ENCODE data around the gene LCN12. TPM values are rescaled to one million over a fixed set of nuclear protein-coding genes. Genes with fewer than 3 reads are reported as not detected.

Gene LCN12
- polyA plus RNA-seq, 1 donor from 2014 or later = 2.9 TPM

DNA sequence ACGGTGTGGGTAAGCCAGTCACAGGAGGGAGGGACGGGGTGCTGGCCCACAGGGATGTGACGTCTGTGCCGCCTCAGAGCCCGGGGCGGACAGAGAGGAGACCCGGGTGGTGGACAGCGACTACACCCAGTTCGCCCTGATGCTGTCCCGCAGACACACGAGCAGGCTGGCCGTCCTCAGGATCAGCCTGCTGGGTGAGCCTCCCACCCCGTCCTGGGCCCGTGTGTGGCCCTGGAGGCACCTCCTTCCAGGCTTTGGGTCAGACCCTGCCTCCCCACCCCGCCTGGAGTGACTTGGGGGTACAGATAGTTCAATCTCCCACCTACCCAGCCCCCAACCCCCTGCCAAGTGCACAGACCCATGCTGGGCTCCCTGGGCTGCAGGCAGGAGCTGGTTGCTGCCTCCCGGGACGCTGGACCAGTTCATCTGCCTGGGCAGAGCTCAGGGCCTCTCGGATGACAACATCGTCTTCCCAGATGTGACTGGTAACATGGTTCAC is 1.7 kb downstream of the LCN12 start:
- Histone ChIP-seq H3F3A (ENCODE audit: insufficient read depth, low read length, poor library complexity, severe bottlenecking) (no peaks in the 10 kb centered on the region), H3K4me2 (ENCODE audit: low read length) (no peak overlapping the region), H3K4me3 (ENCODE audit: low read length) (no peak overlapping the region), H3K9ac (ENCODE audit: low read length) (no peak overlapping the region), H3K27ac (ENCODE audit: low read length) (no peak overlapping the region), H3K36me3 (ENCODE audit: insufficient read depth, low read length) (no peaks in the 10 kb centered on the region), H2AFZ (ENCODE audit: low read depth, low read length) (no peak overlapping the region), H3K79me2 (replicated peaks; ENCODE audit: insufficient read depth, low read length) (no peaks in the 10 kb centered on the region), H4K20me1 (ENCODE audit: insufficient read depth) (no peaks in the 10 kb centered on the region), H3K9me2 (ENCODE audit: insufficient read depth, low read length) (no peaks in the 10 kb centered on the region), H3K27me3 (ENCODE audit: insufficient read depth, low read depth, low read length) (no peaks in the 10 kb centered on the region), H3K9me3 (ENCODE audit: low read length) (no peaks in the 10 kb centered on the region)
- TF ChIP-seq EP300 (conservative IDR thresholded peaks at IDR 0.05; ENCODE audit: poor library complexity, severe bottlenecking) = no peak
- no peak for TF ChIP-seq POLR2AphosphoS5 (IDR thresholded peaks at IDR 0.05)
- TF ChIP-seq TAF1 (IDR thresholded peaks at IDR 0.05; ENCODE audit: low read depth) = no peak
- no peak for TF ChIP-seq MXI1 (conservative IDR thresholded peaks at IDR 0.05; ENCODE audit: poor library complexity, severe bottlenecking)
- TF ChIP-seq EZH2 (IDR thresholded peaks at IDR 0.05; ENCODE audit: borderline replicate concordance, insufficient read depth, low read length, poor library complexity, severe bottlenecking) = no peak
- TF ChIP-seq, protein P1, sequence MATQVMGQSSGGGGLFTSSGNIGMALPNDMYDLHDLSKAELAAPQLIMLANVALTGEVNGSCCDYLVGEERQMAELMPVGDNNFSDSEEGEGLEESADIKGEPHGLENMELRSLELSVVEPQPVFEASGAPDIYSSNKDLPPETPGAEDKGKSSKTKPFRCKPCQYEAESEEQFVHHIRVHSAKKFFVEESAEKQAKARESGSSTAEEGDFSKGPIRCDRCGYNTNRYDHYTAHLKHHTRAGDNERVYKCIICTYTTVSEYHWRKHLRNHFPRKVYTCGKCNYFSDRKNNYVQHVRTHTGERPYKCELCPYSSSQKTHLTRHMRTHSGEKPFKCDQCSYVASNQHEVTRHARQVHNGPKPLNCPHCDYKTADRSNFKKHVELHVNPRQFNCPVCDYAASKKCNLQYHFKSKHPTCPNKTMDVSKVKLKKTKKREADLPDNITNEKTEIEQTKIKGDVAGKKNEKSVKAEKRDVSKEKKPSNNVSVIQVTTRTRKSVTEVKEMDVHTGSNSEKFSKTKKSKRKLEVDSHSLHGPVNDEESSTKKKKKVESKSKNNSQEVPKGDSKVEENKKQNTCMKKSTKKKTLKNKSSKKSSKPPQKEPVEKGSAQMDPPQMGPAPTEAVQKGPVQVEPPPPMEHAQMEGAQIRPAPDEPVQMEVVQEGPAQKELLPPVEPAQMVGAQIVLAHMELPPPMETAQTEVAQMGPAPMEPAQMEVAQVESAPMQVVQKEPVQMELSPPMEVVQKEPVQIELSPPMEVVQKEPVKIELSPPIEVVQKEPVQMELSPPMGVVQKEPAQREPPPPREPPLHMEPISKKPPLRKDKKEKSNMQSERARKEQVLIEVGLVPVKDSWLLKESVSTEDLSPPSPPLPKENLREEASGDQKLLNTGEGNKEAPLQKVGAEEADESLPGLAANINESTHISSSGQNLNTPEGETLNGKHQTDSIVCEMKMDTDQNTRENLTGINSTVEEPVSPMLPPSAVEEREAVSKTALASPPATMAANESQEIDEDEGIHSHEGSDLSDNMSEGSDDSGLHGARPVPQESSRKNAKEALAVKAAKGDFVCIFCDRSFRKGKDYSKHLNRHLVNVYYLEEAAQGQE (IDR thresholded peaks at IDR 0.05; ENCODE audit: borderline replicate concordance) = no peak
- TF ChIP-seq, protein P2, sequence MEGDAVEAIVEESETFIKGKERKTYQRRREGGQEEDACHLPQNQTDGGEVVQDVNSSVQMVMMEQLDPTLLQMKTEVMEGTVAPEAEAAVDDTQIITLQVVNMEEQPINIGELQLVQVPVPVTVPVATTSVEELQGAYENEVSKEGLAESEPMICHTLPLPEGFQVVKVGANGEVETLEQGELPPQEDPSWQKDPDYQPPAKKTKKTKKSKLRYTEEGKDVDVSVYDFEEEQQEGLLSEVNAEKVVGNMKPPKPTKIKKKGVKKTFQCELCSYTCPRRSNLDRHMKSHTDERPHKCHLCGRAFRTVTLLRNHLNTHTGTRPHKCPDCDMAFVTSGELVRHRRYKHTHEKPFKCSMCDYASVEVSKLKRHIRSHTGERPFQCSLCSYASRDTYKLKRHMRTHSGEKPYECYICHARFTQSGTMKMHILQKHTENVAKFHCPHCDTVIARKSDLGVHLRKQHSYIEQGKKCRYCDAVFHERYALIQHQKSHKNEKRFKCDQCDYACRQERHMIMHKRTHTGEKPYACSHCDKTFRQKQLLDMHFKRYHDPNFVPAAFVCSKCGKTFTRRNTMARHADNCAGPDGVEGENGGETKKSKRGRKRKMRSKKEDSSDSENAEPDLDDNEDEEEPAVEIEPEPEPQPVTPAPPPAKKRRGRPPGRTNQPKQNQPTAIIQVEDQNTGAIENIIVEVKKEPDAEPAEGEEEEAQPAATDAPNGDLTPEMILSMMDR (IDR thresholded peaks at IDR 0.05; ENCODE audit: poor library complexity, severe bottlenecking) = no peak
- no peak for TF ChIP-seq RAD21 (conservative IDR thresholded peaks at IDR 0.05)
- TF ChIP-seq SMC3 (conservative IDR thresholded peaks at IDR 0.05; ENCODE audit: poor library complexity) = no peak

DNA sequence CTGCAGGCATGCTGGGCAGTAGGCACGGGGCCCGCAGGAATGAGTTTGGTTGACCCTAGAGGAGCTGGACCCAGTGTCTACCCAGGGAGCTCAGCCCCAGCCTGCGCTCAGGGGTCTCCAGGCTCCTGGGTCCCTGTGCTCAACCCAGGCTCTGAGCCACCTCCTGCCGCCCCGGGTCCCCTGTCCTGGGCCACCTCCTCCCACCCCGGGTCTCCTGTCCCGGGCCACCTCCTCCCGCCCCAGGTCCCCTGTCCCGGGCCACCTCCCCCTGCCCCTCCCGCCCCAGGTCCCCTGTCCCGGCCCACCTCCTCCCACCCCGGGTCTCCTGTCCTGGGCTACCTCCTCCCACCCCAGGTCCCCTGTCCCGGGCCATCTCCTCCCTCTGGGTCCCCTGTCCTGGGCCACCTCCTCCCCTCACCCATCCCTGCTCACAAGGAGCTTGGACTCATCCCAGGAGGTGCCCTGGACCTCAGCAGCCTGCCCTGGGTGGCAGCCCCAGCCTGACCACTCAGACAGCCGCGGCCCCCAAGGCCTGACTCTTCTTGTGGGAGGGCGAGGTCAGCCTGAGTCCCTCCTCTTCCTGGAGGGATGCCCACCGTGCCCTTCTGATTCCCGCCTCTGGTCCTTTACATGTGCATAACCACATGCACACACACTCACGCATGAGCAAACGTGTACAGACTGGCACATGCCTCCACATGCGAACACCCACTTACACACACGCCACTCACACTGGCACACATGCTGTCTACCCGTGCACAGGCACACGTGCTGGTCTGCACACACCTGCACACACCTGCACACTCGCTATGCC is 2.4 kb downstream of the LCN12 start:
- Histone ChIP-seq H3K27me3 (ENCODE audit: insufficient read depth, low read depth, low read length) (no peaks in the 10 kb centered on the region), H3K4me2 (ENCODE audit: low read length) (no peak overlapping the region), H3K36me3 (ENCODE audit: insufficient read depth, low read length) (no peaks in the 10 kb centered on the region), H3K4me3 (ENCODE audit: low read length) (no peak overlapping the region), H2AFZ (ENCODE audit: low read depth, low read length) (no peak overlapping the region), H3K9me2 (ENCODE audit: insufficient read depth, low read length) (no peaks in the 10 kb centered on the region), H3K9me3 (ENCODE audit: low read length) (no peaks in the 10 kb centered on the region), H3K27ac (ENCODE audit: low read length) (no peak overlapping the region), H3F3A (ENCODE audit: insufficient read depth, low read length, poor library complexity, severe bottlenecking) (no peaks in the 10 kb centered on the region), H4K20me1 (ENCODE audit: insufficient read depth) (no peaks in the 10 kb centered on the region), H3K79me2 (replicated peaks; ENCODE audit: insufficient read depth, low read length) (no peaks in the 10 kb centered on the region), H3K9ac (ENCODE audit: low read length) (no peak overlapping the region)
- TF ChIP-seq MXI1 (conservative IDR thresholded peaks at IDR 0.05; ENCODE audit: poor library complexity, severe bottlenecking) (no peak), RAD21 (conservative IDR thresholded peaks at IDR 0.05) (no peak), SMC3 (conservative IDR thresholded peaks at IDR 0.05; ENCODE audit: poor library complexity) (no peak), EZH2 (IDR thresholded peaks at IDR 0.05; ENCODE audit: borderline replicate concordance, insufficient read depth, low read length, poor library complexity, severe bottlenecking) (no peak), TAF1 (IDR thresholded peaks at IDR 0.05; ENCODE audit: low read depth) (no peak), EP300 (conservative IDR thresholded peaks at IDR 0.05; ENCODE audit: poor library complexity, severe bottlenecking) (no peak), POLR2AphosphoS5 (IDR thresholded peaks at IDR 0.05) (no peak)
- TF ChIP-seq, protein P1 (IDR thresholded peaks at IDR 0.05; ENCODE audit: borderline replicate concordance) = no peak
- TF ChIP-seq, protein P2 (IDR thresholded peaks at IDR 0.05; ENCODE audit: poor library complexity, severe bottlenecking) = no peak

Data from neural cell (in vitro differentiated cells).